Cardiac fibroblast (primary cell): ENCODE measurements around the gene CCL18.
"Not testable (repeated sequence)": the region's sequence is repeated elsewhere in the genome, so short reads cannot be mapped to it uniquely, and the experiment has no call there.

Experiments
- DNase-seq, 2 donors: peaks; one replicate each; pipeline versions ENCODE4 v3.0.0 to v3.0.0-alpha.2; 2010; ENCODE audit warnings: low read depth in 2 of 2
- H3K4me3 ChIP-seq, 2 donors: replicated peaks in 1 of 2; 1 replicate in 1 of 2; 2 replicates in 1 of 2; pipeline ENCODE4 v1.5.1; 2011; ENCODE audit warnings: low read depth in 2 of 2, low read length in 2 of 2, mild to moderate bottlenecking in 2 of 2, moderate library complexity in 1 of 2
- CTCF ChIP-seq: IDR thresholded peaks from one replicate; pipeline ENCODE4 v1.5.1; 2011; ENCODE audit warnings: low read depth, mild to moderate bottlenecking, low read length, inconsistent platforms

Gene CCL18

GRCh38 chr17:36086791-36087190 lies 22.7 kb downstream of the CCL18 start:
- TF ChIP-seq CTCF: no peak
- no peak overlapping the region for H3K4me3 ChIP-seq
- no peak for DNase-seq

- H3K4me3 ChIP-seq, DNase-seq: not testable (repeated sequence)
Measured at GRCh38 chr17:36087471-36087870, 23.4 kb downstream of the CCL18 start.

GRCh38 chr17:36087897-36088572 lies 24.0 kb downstream of the CCL18 start:
- DNase-seq, H3K4me3 ChIP-seq: not testable (repeated sequence)

- TF ChIP-seq CTCF: no peak
- DNase-seq: no peak
- no peak overlapping the region for H3K4me3 ChIP-seq
Measured at GRCh38 chr17:36088670-36089338, 24.7 kb downstream of the CCL18 start.

GRCh38 chr17:36089339-36089865 lies 25.3 kb downstream of the CCL18 start:
- no peak for DNase-seq
- TF ChIP-seq CTCF: no peak
- no peak overlapping the region for H3K4me3 ChIP-seq

GRCh38 chr17:36089888-36090836 lies 26.1 kb downstream of the CCL18 start, which contains the start of gene CCL3:
Gene CCL3, minus strand, starts transcription at chr17:36090143. Its CDS starts 85 bp downstream, at chr17:36090058.
- peak in 1 of 2 donors; percentile 6 for DNase-seq
- no peak within 1 kb of the TSS for H3K4me3 ChIP-seq
- no peak for TF ChIP-seq CTCF

- H3K4me3 ChIP-seq: no peak overlapping the region
- TF ChIP-seq CTCF: no peak
- DNase-seq: no peak
Measured at GRCh38 chr17:36092230-36092629, 28.2 kb downstream of the CCL18 start.

GRCh38 chr17:36092715-36093114 lies 28.6 kb downstream of the CCL18 start:
- not testable (repeated sequence) for DNase-seq, H3K4me3 ChIP-seq
